Muscle layer of colon (tissue), 2 donors: Measurements from ENCODE around the gene TAPBP.

Experiments
- H3K27ac ChIP-seq: one replicate; pipeline ENCODE4 v1.7.0; 2013; ENCODE audit warnings: low read depth, mild to moderate bottlenecking, low read length, moderate library complexity
- H3K27me3 ChIP-seq, 2 donors: one replicate each; pipeline ENCODE4 v1.7.0; 2013; ENCODE audit warnings: low read length in 2 of 2, mild to moderate bottlenecking in 2 of 2; ENCODE audit not compliant: insufficient read depth in 2 of 2, control insufficient read depth in 1 of 2
- H3K36me3 ChIP-seq: one replicate; pipeline ENCODE4 v1.7.0; 2013; ENCODE audit warnings: mild to moderate bottlenecking, low read length; ENCODE audit not compliant: insufficient read depth
- H3K4me1 ChIP-seq: one replicate; pipeline ENCODE4 v1.7.0; 2013; ENCODE audit warnings: mild to moderate bottlenecking, low read length; ENCODE audit not compliant: insufficient read depth
- H3K4me3 ChIP-seq, 2 donors: one replicate each; pipeline ENCODE4 v1.7.0; 2013; ENCODE audit warnings: low read length in 2 of 2, low read depth in 1 of 2, mild to moderate bottlenecking in 1 of 2, moderate library complexity in 1 of 2
- H3K9ac ChIP-seq: one replicate; pipeline ENCODE4 v1.7.0; 2013; ENCODE audit warnings: low read length
- H3K9me3 ChIP-seq: one replicate; pipeline ENCODE4 v1.7.0; 2013; ENCODE audit warnings: mild to moderate bottlenecking, low read length
- donor health status: abdominal sarcoma.
- donor health status: Adenocarcinoma of cecum.

Gene TAPBP

DNA sequence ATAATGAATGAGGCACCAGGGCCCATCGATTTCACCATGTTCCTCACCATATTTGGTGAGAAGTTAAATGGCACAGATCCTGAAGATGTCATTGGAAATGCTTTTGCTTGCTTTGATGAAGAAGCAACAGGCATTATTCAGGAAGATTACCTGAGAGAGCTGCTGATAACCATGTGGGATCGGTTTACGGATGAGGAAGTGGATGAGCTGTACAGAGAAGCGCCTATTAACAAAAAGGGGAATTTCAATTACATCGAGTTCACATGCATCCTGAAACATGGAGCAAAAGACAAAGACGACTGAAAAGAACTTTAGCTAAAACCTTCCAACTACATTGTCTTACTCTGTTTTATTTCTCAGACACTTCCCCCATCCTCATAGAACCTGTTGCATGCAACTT lies 25.3 kb upstream of the TAPBP start:
- Histone ChIP-seq H3K4me3 (no peak overlapping the region), H3K9me3 (no peaks in the 10 kb centered on the region), H3K36me3 (no peaks in the 10 kb centered on the region), H3K27ac (no peak overlapping the region), H3K4me1 (no peaks in the 10 kb centered on the region), H3K27me3 (no peaks in the 10 kb centered on the region), H3K9ac (no peak overlapping the region)

GRCh38 chr6:33336495-33336894 lies 22.6 kb upstream of the TAPBP start:
- Histone ChIP-seq H3K27ac (no peak overlapping the region), H3K27me3 (no peaks in the 10 kb centered on the region), H3K4me3 (no peak overlapping the region), H3K9ac (no peak overlapping the region), H3K9me3 (no peaks in the 10 kb centered on the region), H3K36me3 (no peaks in the 10 kb centered on the region), H3K4me1 (no peaks in the 10 kb centered on the region)

- H3K4me1 ChIP-seq: no peaks in the 10 kb centered on the region
- H3K36me3 ChIP-seq: no peaks in the 10 kb centered on the region
- no peak overlapping the region for H3K4me3 ChIP-seq
- H3K27ac ChIP-seq: no peak overlapping the region
- no peaks in the 10 kb centered on the region for H3K27me3 ChIP-seq
- H3K9ac ChIP-seq: no peak overlapping the region
- no peaks in the 10 kb centered on the region for H3K9me3 ChIP-seq
These were observed 22.0 kb upstream of the TAPBP start for GRCh38 chr6:33335916-33336315.

GRCh38 chr6:33333666-33334065 lies 19.8 kb upstream of the TAPBP start:
- H3K36me3 ChIP-seq: no peaks in the 10 kb centered on the region
- H3K9ac ChIP-seq: no peak overlapping the region
- no peak overlapping the region for H3K27ac ChIP-seq
- H3K4me3 ChIP-seq: no peak overlapping the region
- H3K4me1 ChIP-seq: no peaks in the 10 kb centered on the region
- H3K27me3 ChIP-seq: no peaks in the 10 kb centered on the region
- H3K9me3 ChIP-seq: no peaks in the 10 kb centered on the region

DNA sequence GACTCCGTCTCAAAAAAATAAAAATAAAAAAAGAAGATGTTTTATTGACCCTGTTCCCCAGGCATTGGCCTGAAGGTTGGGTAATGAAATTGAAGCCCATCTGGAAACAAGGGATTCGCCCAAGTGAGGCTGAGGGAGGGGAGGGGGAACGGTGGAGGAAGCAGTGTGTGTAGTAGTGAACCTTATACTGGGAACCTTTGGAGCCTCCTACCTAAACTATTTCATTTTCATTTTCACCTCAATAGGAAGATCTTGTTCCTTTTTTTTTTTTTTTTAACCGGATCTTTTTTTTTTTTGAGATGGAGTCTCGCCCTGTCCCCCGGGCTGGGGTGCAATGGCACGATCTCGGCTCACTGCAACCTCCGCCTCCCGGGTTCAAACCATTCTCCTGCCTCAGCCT lies 16.9 kb upstream of the TAPBP start:
- H3K27ac ChIP-seq: no peak overlapping the region

GRCh38 chr6:33329058-33329457 lies 15.2 kb upstream of the TAPBP start:
- Histone ChIP-seq H3K4me3 (no peak overlapping the region), H3K4me1 (peaks cover under 1% of the 10 kb centered on the region), H3K9me3 (no peaks in the 10 kb centered on the region), H3K9ac (no peak overlapping the region), H3K27me3 (no peaks in the 10 kb centered on the region), H3K27ac (no peak overlapping the region), H3K36me3 (no peaks in the 10 kb centered on the region)

More for the DNA sequence above, 16.9 kb upstream of the TAPBP start:
- H3K4me1 ChIP-seq: no peaks in the 10 kb centered on the region
- no peak overlapping the region for H3K4me3 ChIP-seq
- H3K9me3 ChIP-seq: no peaks in the 10 kb centered on the region
- no peaks in the 10 kb centered on the region for H3K27me3 ChIP-seq
- H3K36me3 ChIP-seq: no peaks in the 10 kb centered on the region
- H3K9ac ChIP-seq: no peak overlapping the region

GRCh38 chr6:33324125-33324524 lies 10.2 kb upstream of the TAPBP start:
- H3K9me3 ChIP-seq: no peaks in the 10 kb centered on the region
- H3K4me3 ChIP-seq: peak overlapping the region in 1 of 2 donors; percentile 78
- peaks cover 33% of the 10 kb centered on the region for H3K4me1 ChIP-seq

DNA sequence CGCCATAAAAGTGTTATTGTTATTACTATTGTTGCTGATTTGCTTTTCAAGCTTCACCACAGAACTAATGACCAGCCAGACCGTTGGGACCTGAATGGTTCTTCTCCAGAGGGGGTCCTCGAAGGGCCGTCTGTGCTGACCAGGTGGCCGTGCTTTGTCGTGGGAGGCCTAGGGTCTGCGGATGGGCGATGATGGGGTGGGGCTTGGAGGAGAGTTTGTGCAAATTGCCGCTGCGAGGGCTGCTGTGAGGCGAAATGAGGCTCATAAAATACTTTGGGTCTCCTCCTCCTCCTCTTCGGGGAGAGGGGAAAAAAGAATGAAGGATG lies 9.7 kb upstream of the TAPBP start:
- H3K4me1 ChIP-seq: peaks cover 34% of the 10 kb centered on the region
- no peaks in the 10 kb centered on the region for H3K9me3 ChIP-seq
- peak overlapping the region; percentile 78 to 85 for H3K4me3 ChIP-seq
- peaks cover 26% of the 10 kb centered on the region for H3K36me3 ChIP-seq
- H3K27ac ChIP-seq: peak overlapping the region; percentile 82
- peak overlapping the region; percentile 63 for H3K9ac ChIP-seq
- no peaks in the 10 kb centered on the region for H3K27me3 ChIP-seq

More at GRCh38 chr6:33324125-33324524, 10.2 kb upstream of the TAPBP start:
- Histone ChIP-seq H3K36me3 (peaks cover 21% of the 10 kb centered on the region), H3K27me3 (no peaks in the 10 kb centered on the region), H3K27ac (peak overlapping the region; percentile 82), H3K9ac (peak overlapping the region; percentile 63)

GRCh38 chr6:33321227-33321626 lies 7.3 kb upstream of the TAPBP start:
- Histone ChIP-seq H3K4me3 (no peak overlapping the region), H3K9ac (no peak overlapping the region), H3K36me3 (peaks cover 31% of the 10 kb centered on the region)

DNA sequence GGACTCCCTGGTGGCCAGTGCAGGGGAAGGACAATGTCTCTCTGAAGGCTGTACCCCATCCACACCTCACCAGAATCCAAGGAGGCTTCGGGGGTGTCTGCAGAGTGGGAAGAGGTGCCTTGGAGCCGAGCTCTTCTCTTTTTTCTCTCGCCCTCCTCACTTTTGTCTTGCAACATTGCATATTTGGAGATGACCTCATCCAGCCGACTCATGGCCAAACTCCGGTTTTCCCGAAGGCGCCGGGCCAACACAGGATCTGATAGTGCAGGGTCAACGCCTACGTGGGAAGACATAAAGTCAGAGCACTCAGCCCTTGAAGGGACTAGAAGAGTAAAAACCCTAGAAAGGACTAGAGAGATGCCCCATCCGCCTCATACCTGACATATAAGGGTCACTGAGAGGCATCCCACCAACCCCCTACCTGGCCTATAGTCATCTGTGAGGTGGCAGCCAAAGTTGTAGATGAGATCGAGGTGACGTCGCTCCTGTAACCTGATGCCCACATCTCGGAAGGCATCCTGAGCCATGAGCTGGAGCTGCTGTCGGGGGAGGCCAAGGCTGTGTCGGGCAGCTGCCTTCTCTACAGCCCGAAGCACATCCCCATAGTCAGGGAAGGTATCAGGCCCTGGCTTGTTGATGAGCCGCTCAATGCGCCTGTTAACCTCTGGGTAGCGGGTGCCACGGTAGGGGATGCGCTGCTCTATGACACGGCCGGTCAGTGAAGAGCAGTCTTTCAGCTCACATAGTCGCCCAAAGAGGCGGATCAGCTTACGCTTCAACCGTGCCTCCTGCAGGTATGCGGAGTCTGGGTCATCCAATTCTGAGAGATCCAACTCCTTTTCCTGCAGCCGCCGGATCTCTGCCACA lies 6.7 kb upstream of the TAPBP start:
- no peak overlapping the region for H3K27ac ChIP-seq
- peaks cover 36% of the 10 kb centered on the region for H3K36me3 ChIP-seq
- no peak overlapping the region for H3K4me3 ChIP-seq
- no peak overlapping the region for H3K9ac ChIP-seq
- no peaks in the 10 kb centered on the region for H3K27me3 ChIP-seq
- peaks cover 47% of the 10 kb centered on the region for H3K4me1 ChIP-seq
- H3K9me3 ChIP-seq: no peaks in the 10 kb centered on the region

More at GRCh38 chr6:33321227-33321626, 7.3 kb upstream of the TAPBP start:
- Histone ChIP-seq H3K4me1 (peaks cover 47% of the 10 kb centered on the region), H3K27me3 (no peaks in the 10 kb centered on the region), H3K9me3 (no peaks in the 10 kb centered on the region), H3K27ac (no peak overlapping the region)

DNA sequence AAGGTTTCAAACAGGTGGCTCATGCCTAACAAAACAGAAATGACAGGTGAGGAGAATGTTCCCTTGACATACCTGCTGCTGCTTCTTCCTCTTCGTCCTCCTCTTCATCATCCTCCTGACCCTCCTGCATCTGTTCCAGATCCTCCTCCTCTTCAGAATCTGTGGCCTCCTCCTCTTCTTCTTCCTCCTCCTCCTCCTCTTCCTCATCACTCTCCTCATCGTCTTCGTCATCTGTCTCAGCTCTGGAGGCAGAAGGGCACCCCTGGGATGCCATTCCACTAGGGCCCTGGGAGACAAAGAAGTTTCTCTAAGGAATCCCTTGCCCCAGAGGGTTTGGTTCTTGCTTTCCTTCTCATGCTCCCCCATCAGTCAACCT lies 6.0 kb upstream of the TAPBP start:
- peaks cover 36% of the 10 kb centered on the region for H3K36me3 ChIP-seq
- H3K9me3 ChIP-seq: no peaks in the 10 kb centered on the region
- no peak overlapping the region for H3K9ac ChIP-seq
- H3K27ac ChIP-seq: no peak overlapping the region
- no peaks in the 10 kb centered on the region for H3K27me3 ChIP-seq
- H3K4me3 ChIP-seq: no peak overlapping the region
- H3K4me1 ChIP-seq: peaks cover 52% of the 10 kb centered on the region
